Measurements from ENCODE around the gene USP33. TPM values are rescaled to one million over a fixed set of nuclear protein-coding genes. Genes with fewer than 3 reads are reported as not detected.

USP33 gene
- total RNA-seq, 1 experiment from 2014 or later = 51.5 TPM

GRCh38 chr1:77682460-77683159, 77.0 kb downstream of the USP33 start, which contains the start of gene ZZZ3:
TSS of gene ZZZ3 (minus strand) at chr1:77682658. CDS start at chr1:77633354, 49,304 bp downstream.
- peaks cover 14% of the 10 kb centered on the region for H3K23me2 ChIP-seq (ENCODE audit: insufficient read length, low read depth, low read length, poor library complexity, severe bottlenecking)
- H3K9me3 ChIP-seq (ENCODE audit: control insufficient read depth, low read depth, low read length) = no peaks in the 10 kb centered on the region
- H3K27me3 ChIP-seq (ENCODE audit: insufficient read depth, low read length) = no peaks in the 10 kb centered on the region
- H2BK15ac ChIP-seq (ENCODE audit: low read depth, low read length) = no peak within 1 kb of the TSS
- H2AK5ac ChIP-seq (ENCODE audit: insufficient read length, low read length) = no peak within 1 kb of the TSS
- H2BK20ac ChIP-seq (ENCODE audit: low read depth, low read length, poor library complexity, severe bottlenecking) = no peak within 1 kb of the TSS
- peak within 1 kb of the TSS; percentile 76 for H3K4me2 ChIP-seq (ENCODE audit: insufficient read depth, insufficient read length, low read length)
- peak within 1 kb of the TSS; percentile 99 for H3K27ac ChIP-seq (ENCODE audit: insufficient read length, low read depth, low read length)
- peak within 1 kb of the TSS; percentile 74 for H2AFZ ChIP-seq (ENCODE audit: low read length)
- H4K8ac ChIP-seq (replicated peaks; ENCODE audit: insufficient read length, low read depth, low read length) = no peak within 1 kb of the TSS
- Mint-ChIP-seq H3K9me3 (no peaks in the 10 kb centered on the region), H3K4me1 (peaks cover 20 to 25% of the 10 kb centered on the region in 2 experiments), H3K27ac (peak within 1 kb of the TSS; percentile 99 to 100 (median 100)), H3K4me3 (peak within 1 kb of the TSS; percentile 98 to 99), H3K27me3 (ENCODE audit: low read depth) (no peaks in the 10 kb centered on the region), H3K36me3 (ENCODE audit: insufficient read depth in 1 of 3, low read depth in 3 of 3) (peaks cover 0 to 4% (median 0%) of the 10 kb centered on the region in 3 experiments; a peak in 2 of 7 replicates)
- H3K18ac ChIP-seq (ENCODE audit: insufficient read length, low read depth, low read length) = peak within 1 kb of the TSS; percentile 99
- H3K4ac ChIP-seq (ENCODE audit: low read depth, low read length) = no peak within 1 kb of the TSS; the same call in 1 of the 2 replicates
- H3T11ph ChIP-seq (ENCODE audit: low read length) = no peak within 1 kb of the TSS
- H3K79me2 ChIP-seq (ENCODE audit: insufficient read depth, low read length) = peaks cover 18% of the 10 kb centered on the region
- no peak within 1 kb of the TSS for H3K23ac ChIP-seq (ENCODE audit: insufficient read length, low read depth, low read length)
- peak within 1 kb of the TSS; percentile 92 for H3K56ac ChIP-seq (ENCODE audit: insufficient read length, low read depth, low read length)
- peak within 1 kb of the TSS; percentile 92 for H4K5ac ChIP-seq (ENCODE audit: insufficient read length, low read depth, low read length)
- no peaks in the 10 kb centered on the region for H4K20me1 ChIP-seq (ENCODE audit: control insufficient read depth, insufficient read depth, insufficient read length)
- peak within 1 kb of the TSS; percentile 84 for H2BK120ac ChIP-seq (ENCODE audit: low read depth, low read length, poor library complexity, severe bottlenecking)
- H2BK12ac ChIP-seq (ENCODE audit: insufficient read length, low read depth, low read length) = no peak within 1 kb of the TSS
- no CpG with 5 or more reads among the region's 56 CpGs for WGBS (ENCODE audit: extremely low coverage, insufficient read length, low lambda C conversion rate)
- H3K4me1 ChIP-seq (ENCODE audit: insufficient read depth, low read length) = no peaks in the 10 kb centered on the region
- H4K91ac ChIP-seq (ENCODE audit: insufficient read length, low read depth, low read length) = no peak within 1 kb of the TSS
- no peak for TF ChIP-seq CTCF (conservative IDR thresholded peaks at IDR 0.05)
- peak; percentile 95 for DNase-seq
- H3K14ac ChIP-seq (ENCODE audit: insufficient read depth, low read length) = peak within 1 kb of the TSS; percentile 99
- H2BK5ac ChIP-seq (ENCODE audit: insufficient read length, low read length) = peak within 1 kb of the TSS; percentile 23
- peak within 1 kb of the TSS; percentile 100 for H3K9ac ChIP-seq (ENCODE audit: extremely low read depth, insufficient read length, low read length)
- no peaks in the 10 kb centered on the region for H3K79me1 ChIP-seq (ENCODE audit: insufficient read depth, low read depth, low read length, poor library complexity, severe bottlenecking)

Measured in H9 (cell line).